ENCODE measurements around the gene ST6GAL1.

The ST6GAL1 gene

DNA sequence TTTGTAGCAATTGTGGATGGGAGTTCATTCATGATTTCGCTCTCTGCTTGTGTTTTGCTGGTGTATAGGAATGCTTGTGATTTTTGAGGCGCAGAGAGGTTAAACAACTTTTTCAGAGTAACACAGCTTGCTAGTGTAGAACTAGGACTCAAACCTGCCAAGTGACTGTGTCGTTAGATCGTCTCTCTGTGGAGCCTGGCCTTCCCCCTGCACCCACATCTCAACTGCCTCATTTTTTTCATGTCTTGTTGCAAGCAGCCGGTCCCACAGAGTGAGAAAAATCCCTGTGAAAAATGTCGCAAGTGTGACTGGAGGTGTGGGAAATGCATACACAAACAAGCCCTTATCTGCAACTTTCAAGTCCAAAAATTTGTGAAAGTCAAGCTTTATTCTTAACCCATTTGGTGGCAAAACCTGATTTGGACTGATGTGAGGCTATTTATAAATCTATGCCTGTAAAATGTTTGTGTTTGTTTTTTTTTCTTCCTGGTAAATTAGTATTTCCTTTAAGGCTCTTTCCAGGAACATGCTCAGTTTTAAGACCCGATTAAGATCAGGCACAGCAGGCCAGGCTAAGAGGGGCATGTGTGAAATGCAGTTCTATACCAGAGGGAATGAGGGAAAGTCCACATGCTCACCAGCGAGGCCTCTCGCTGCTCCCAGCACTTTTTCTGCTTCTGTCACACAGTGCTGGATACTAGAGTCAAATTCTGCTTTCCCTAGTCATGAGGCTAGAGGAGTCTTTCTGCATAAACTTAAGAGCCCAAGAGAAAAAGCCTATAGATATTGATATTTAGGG lies 25.8 kb downstream of the ST6GAL1 start:
- H3K36me3 ChIP-seq (ENCODE audit: insufficient read depth, low read length), result no peaks in the 10 kb centered on the region
- no peaks in the 10 kb centered on the region for H3K79me2 ChIP-seq (ENCODE audit: insufficient read depth, low read length)
- no peak for TF ChIP-seq EZH2 (IDR thresholded peaks at IDR 0.05; ENCODE audit: borderline replicate concordance, low read depth, low read length, severe bottlenecking)
- TF ChIP-seq, protein P1, sequence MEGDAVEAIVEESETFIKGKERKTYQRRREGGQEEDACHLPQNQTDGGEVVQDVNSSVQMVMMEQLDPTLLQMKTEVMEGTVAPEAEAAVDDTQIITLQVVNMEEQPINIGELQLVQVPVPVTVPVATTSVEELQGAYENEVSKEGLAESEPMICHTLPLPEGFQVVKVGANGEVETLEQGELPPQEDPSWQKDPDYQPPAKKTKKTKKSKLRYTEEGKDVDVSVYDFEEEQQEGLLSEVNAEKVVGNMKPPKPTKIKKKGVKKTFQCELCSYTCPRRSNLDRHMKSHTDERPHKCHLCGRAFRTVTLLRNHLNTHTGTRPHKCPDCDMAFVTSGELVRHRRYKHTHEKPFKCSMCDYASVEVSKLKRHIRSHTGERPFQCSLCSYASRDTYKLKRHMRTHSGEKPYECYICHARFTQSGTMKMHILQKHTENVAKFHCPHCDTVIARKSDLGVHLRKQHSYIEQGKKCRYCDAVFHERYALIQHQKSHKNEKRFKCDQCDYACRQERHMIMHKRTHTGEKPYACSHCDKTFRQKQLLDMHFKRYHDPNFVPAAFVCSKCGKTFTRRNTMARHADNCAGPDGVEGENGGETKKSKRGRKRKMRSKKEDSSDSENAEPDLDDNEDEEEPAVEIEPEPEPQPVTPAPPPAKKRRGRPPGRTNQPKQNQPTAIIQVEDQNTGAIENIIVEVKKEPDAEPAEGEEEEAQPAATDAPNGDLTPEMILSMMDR (IDR thresholded peaks at IDR 0.05; ENCODE audit: borderline replicate concordance, extremely low read depth, low read length, poor library complexity, severe bottlenecking), result no peak
- H3K4me2 ChIP-seq (ENCODE audit: insufficient read depth, low read length), result no peak overlapping the region
- no peak overlapping the region for H3K27ac ChIP-seq (ENCODE audit: low read length)
- H3K27me3 ChIP-seq (ENCODE audit: insufficient read depth, low read length, poor library complexity), result peaks cover 2% of the 10 kb centered on the region
- H3K4me3 ChIP-seq (ENCODE audit: low read depth in 1 of 2, low read length in 2 of 2), result no peak overlapping the region
- no peaks in the 10 kb centered on the region for H3K4me1 ChIP-seq (ENCODE audit: insufficient read depth, low read length)
- no peaks in the 10 kb centered on the region for H3K9me3 ChIP-seq (ENCODE audit: insufficient read depth, low read length, severe bottlenecking)
- DNase-seq, result no peak
- no peak overlapping the region for H2AFZ ChIP-seq (ENCODE audit: low read depth, low read length)
- ATAC-seq (ENCODE audit: insufficient read depth, low read depth), result no peak
- no peak overlapping the region for H3K9ac ChIP-seq (ENCODE audit: low read depth, low read length)
- no peaks in the 10 kb centered on the region for H4K20me1 ChIP-seq (ENCODE audit: insufficient read depth, low read length)

DNA sequence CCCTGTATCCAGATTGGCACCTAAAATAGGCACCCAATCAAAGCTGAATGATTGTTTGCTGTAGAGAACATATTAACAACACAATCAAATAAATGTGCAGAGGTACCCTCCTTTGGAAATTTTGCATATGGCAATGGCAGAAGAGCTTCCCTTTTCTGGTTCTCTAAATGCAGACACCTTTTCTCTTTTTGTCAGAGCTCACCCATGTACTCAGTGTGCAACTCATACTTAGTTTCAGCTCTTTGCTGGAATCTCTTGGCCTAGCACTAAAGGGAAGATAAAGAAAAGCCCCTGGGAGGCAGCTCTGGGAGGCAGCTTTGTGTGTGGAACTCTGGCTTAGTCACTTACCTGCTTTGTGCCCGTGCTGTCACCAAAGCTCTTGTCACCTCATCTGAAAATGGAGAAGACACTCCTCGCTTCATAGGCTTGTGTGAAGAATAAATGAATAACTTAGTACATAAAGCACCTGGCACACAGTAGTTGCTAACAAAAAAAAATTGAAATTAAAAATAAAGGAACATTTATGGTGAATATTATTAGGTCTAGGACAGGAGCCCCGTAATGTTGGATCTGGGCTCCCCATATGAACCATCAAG lies 28.8 kb downstream of the ST6GAL1 start:
- H3K27ac ChIP-seq (ENCODE audit: low read length), result no peak overlapping the region
- no peaks in the 10 kb centered on the region for H3K9me3 ChIP-seq (ENCODE audit: insufficient read depth, low read length, severe bottlenecking)
- H2AFZ ChIP-seq (ENCODE audit: low read depth, low read length), result no peak overlapping the region
- H3K36me3 ChIP-seq (ENCODE audit: insufficient read depth, low read length), result no peaks in the 10 kb centered on the region
- ATAC-seq (ENCODE audit: insufficient read depth, low read depth), result no peak
- H3K79me2 ChIP-seq (ENCODE audit: insufficient read depth, low read length), result no peaks in the 10 kb centered on the region
- TF ChIP-seq, protein P1 (IDR thresholded peaks at IDR 0.05; ENCODE audit: borderline replicate concordance, extremely low read depth, low read length, poor library complexity, severe bottlenecking), result no peak
- H3K9ac ChIP-seq (ENCODE audit: low read depth, low read length), result no peak overlapping the region
- H3K4me2 ChIP-seq (ENCODE audit: insufficient read depth, low read length), result no peak overlapping the region
- H4K20me1 ChIP-seq (ENCODE audit: insufficient read depth, low read length), result no peaks in the 10 kb centered on the region
- H3K4me1 ChIP-seq (ENCODE audit: insufficient read depth, low read length), result no peaks in the 10 kb centered on the region
- no peak overlapping the region for H3K4me3 ChIP-seq (ENCODE audit: low read depth in 1 of 2, low read length in 2 of 2)
- H3K27me3 ChIP-seq (ENCODE audit: insufficient read depth, low read length, poor library complexity), result no peaks in the 10 kb centered on the region
- no peak for DNase-seq

DNA sequence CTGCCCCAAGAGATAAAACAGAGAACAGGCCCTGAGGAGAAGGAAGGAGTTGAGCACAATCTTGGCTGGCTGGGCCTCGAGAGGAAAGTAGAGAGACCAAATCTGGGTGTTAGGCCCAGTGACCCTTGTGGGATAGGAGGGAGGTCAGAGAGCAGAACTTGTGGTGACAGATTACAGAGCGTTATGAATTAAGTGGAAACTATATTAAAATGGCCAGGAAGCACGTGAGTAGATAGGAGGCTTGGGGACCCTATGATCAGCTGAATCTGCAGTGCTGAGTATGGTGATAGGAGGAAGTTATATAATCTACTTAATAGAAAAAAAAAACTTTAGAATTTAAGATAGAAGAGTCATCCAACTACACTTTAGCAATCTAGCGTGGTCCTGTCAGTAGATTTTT lies 30.0 kb downstream of the ST6GAL1 start:
- TF ChIP-seq EZH2 (IDR thresholded peaks at IDR 0.05; ENCODE audit: borderline replicate concordance, low read depth, low read length, severe bottlenecking), result no peak
- TF ChIP-seq, protein P1 (IDR thresholded peaks at IDR 0.05; ENCODE audit: borderline replicate concordance, extremely low read depth, low read length, poor library complexity, severe bottlenecking), result no peak
- Histone ChIP-seq H2AFZ (ENCODE audit: low read depth, low read length) (no peak overlapping the region), H4K20me1 (ENCODE audit: insufficient read depth, low read length) (no peaks in the 10 kb centered on the region), H3K27me3 (ENCODE audit: insufficient read depth, low read length, poor library complexity) (no peaks in the 10 kb centered on the region), H3K4me1 (ENCODE audit: insufficient read depth, low read length) (no peaks in the 10 kb centered on the region), H3K9me3 (ENCODE audit: insufficient read depth, low read length, severe bottlenecking) (no peaks in the 10 kb centered on the region), H3K27ac (ENCODE audit: low read length) (no peak overlapping the region), H3K79me2 (ENCODE audit: insufficient read depth, low read length) (no peaks in the 10 kb centered on the region), H3K4me2 (ENCODE audit: insufficient read depth, low read length) (no peak overlapping the region), H3K4me3 (ENCODE audit: low read depth in 1 of 2, low read length in 2 of 2) (no peak overlapping the region), H3K36me3 (ENCODE audit: insufficient read depth, low read length) (no peaks in the 10 kb centered on the region), H3K9ac (ENCODE audit: low read depth, low read length) (no peak overlapping the region)
- ATAC-seq (ENCODE audit: insufficient read depth, low read depth) (no peak), DNase-seq (no peak)

Data from DND-41 (cell line).